Measurements from ENCODE around the gene GNAT1.
"Not testable (repeated sequence)": the region's sequence is repeated elsewhere in the genome, so short reads cannot be mapped to it uniquely, and the experiment has no call there.

GNAT1 gene

GRCh38 chr3:50243543-50243895, 52.1 kb downstream of the GNAT1 start:
- no peak for DNase-seq

DNA sequence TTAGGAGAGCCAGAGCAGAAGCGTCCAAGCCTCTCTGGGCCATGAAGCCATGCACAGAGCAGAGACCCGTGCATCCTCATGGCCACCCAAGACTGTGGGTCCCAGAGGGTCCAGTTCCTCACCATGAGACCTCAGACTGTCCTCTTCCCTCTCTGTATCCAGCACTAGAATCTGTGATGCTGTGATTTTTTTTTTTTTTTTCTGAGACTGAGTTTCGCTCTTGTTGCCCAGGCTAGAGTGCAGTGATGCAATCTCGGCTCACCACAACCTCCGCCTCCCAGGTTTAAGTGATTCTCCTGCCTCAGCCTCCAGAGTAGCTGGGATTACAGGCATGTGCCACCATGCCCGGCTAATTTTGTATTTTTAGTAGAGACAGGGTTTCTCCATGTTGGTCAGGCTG, 53.4 kb downstream of the GNAT1 start:
- DNase-seq: not testable (repeated sequence)

GRCh38 chr3:50245251-50245745, 53.9 kb downstream of the GNAT1 start:
- DNase-seq: no peak

- DNase-seq: peak; percentile 93
Observed at GRCh38 chr3:50245831-50246516, 54.6 kb downstream of the GNAT1 start.

DNA sequence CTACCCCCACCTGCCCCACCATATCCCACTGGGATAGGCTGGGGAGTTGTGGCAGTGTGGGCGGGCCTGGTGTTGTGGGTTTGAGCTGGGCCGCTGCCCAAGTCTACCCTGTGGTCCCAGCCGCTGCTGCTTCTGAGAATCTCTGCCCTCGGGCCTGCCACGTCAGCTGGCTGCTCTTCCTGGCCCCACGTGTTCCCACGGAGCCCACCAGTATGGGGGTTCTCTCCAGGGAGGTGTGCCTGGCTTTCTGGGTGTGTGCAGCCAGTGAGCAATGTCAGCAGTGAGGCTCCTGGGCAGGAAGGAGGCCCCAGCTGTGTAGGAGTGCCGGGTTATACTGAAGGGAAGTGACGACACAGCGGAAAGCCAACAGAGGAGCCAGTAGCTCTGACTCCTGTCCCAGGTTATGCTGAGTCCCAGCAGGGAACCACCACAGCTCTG, 55.1 kb downstream of the GNAT1 start:
- DNase-seq: peak; percentile 87
